ENCODE data around the gene BEND7. TPM values are rescaled to one million over a fixed set of nuclear protein-coding genes. Genes with fewer than 3 reads are reported as not detected.

Gene BEND7, protein sequence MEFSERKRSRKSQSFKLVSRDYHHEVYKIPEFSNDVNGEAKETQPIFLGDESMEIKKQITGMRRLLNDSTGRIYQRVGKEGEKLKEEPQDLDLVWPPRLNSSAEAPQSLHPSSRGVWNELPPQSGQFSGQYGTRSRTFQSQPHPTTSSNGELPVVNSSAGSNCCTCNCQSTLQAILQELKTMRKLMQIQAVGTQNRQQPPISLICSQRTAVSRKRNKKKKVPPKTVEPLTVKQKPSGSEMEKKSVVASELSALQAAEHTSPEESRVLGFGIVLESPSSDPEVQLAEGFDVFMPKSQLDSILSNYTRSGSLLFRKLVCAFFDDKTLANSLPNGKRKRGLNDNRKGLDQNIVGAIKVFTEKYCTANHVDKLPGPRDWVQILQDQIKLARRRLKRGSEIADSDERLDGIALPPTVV
- 4.5 and 4.9 TPM in 2 replicates for total RNA-seq

GRCh38 chr10:13528875-13529713 is at the start of gene BEND7:
Gene BEND7 (minus strand): TSS chr10:13529014. CDS start chr10:13528533, 481 bp downstream.

Small RNAs within 50 kb of the gene (small RNA-seq; reads per million reads assigned to genes)
- not detected for gene RF00019

Other genes starting within 250 kb of the BEND7 start
- 18.2 and 21.0 TPM in 2 replicates for gene PHYH, start 228.9 kb downstream of the BEND7 start, total RNA-seq
- gene SEPHS1, start 180.7 kb downstream of the BEND7 start, total RNA-seq: 31.6 and 42.7 TPM in 2 replicates
- gene PRPF18, start 58.0 kb upstream of the BEND7 start, total RNA-seq: 24.8 TPM in 2 replicates

Measured in hair follicle dermal papilla cell (primary cell).